NCI-H526 treated with DMSO at 0.1 percent for 48 hours (cell line): ENCODE results near the gene NT5DC3.

Experiments
- DNase-seq: peaks from one replicate; lab custom pipeline; 2025; lab: John Stamatoyannopoulos, UW

The NT5DC3 gene

GRCh38 chr12:103808239-103808880, 32.7 kb downstream of the NT5DC3 start:
- no peak for DNase-seq

- no peak for DNase-seq
Measured at GRCh38 chr12:103807561-103808238, 33.3 kb downstream of the NT5DC3 start.

GRCh38 chr12:103806803-103807202, 34.2 kb downstream of the NT5DC3 start:
- no peak for DNase-seq

GRCh38 chr12:103805655-103806360, 35.2 kb downstream of the NT5DC3 start:
- no peak for DNase-seq

- no peak for DNase-seq
Measured at GRCh38 chr12:103803847-103804246, 37.2 kb downstream of the NT5DC3 start.

GRCh38 chr12:103802586-103802886, 38.5 kb downstream of the NT5DC3 start:
- DNase-seq: no peak

- DNase-seq: no peak
Measured at GRCh38 chr12:103801709-103802585, 39.1 kb downstream of the NT5DC3 start.

- DNase-seq: no peak
Measured at GRCh38 chr12:103799857-103800771, 40.9 kb downstream of the NT5DC3 start.

- DNase-seq: no peak
Measured at GRCh38 chr12:103799504-103799856, 41.6 kb downstream of the NT5DC3 start.

GRCh38 chr12:103798586-103798985, 42.4 kb downstream of the NT5DC3 start:
- no peak for DNase-seq

- no peak for DNase-seq
Measured at GRCh38 chr12:103794309-103795213, 46.5 kb downstream of the NT5DC3 start.

- no peak for DNase-seq
Measured at GRCh38 chr12:103793512-103794045, 47.5 kb downstream of the NT5DC3 start.

- DNase-seq: no peak
Measured at GRCh38 chr12:103793046-103793445, 48.0 kb downstream of the NT5DC3 start.

- no peak for DNase-seq
Measured at GRCh38 chr12:103791350-103791920, 49.6 kb downstream of the NT5DC3 start.

- DNase-seq: no peak
Measured at GRCh38 chr12:103786201-103786600, 54.8 kb downstream of the NT5DC3 start.

- DNase-seq: no peak
Measured at GRCh38 chr12:103785243-103786031, 55.6 kb downstream of the NT5DC3 start.

GRCh38 chr12:103783744-103784664, 57.0 kb downstream of the NT5DC3 start:
- no peak for DNase-seq

GRCh38 chr12:103782399-103782798, 58.6 kb downstream of the NT5DC3 start:
- no peak for DNase-seq
